DND-41 (cell line): Measurements from ENCODE around the gene PDE4C.

ENCODE experiments used
- ATAC-seq: fragments of 200-7000 bp; cut with Tn5 transposase; 3 replicates; pipeline ENCODE4 v1.9.1; 2021; ENCODE audit warnings: low read depth; ENCODE audit not compliant: insufficient read depth
- DNase-seq: peaks from one replicate; pipeline ENCODE4 v3.0.0-alpha.2; 2020
- H2AFZ ChIP-seq: 2 replicates; pipeline ENCODE4 v1.6.0; 2012; ENCODE audit warnings: low read depth, low read length
- H3K27ac ChIP-seq: 2 replicates; pipeline ENCODE4 v1.5.1; 2012; ENCODE audit warnings: low read length, inconsistent platforms
- H3K27me3 ChIP-seq: fragments of 200-600 bp; sonication (generic); 2 replicates; pipeline ENCODE4 v1.6.0; 2012; ENCODE audit warnings: low read length, mild to moderate bottlenecking, inconsistent platforms; ENCODE audit not compliant: insufficient read depth, poor library complexity
- H3K36me3 ChIP-seq: 2 replicates; pipeline ENCODE4 v1.5.1; 2012; ENCODE audit warnings: low read length, inconsistent platforms; ENCODE audit not compliant: insufficient read depth
- H3K4me1 ChIP-seq: 2 replicates; pipeline ENCODE4 v1.5.1; 2012; ENCODE audit warnings: mild to moderate bottlenecking, low read length; ENCODE audit not compliant: insufficient read depth
- H3K4me2 ChIP-seq: 2 replicates; pipeline ENCODE4 v1.6.0; 2012; ENCODE audit warnings: mild to moderate bottlenecking, moderate library complexity, low read length, inconsistent platforms; ENCODE audit not compliant: insufficient read depth
- H3K4me3 ChIP-seq, 2 experiments: fragments of 200-600 bp in 1 of 2; shearing (Covaris generic) in 1 of 2; 2 replicates each; pipeline ENCODE4 v1.5.1; 2012 to 2016; ENCODE audit warnings: inconsistent platforms in 2 of 2, low read length in 2 of 2, mild to moderate bottlenecking in 2 of 2, low read depth in 1 of 2, moderate library complexity in 1 of 2
- H3K79me2 ChIP-seq: 2 replicates; pipeline ENCODE4 v1.6.0; 2012; ENCODE audit warnings: low read length, inconsistent platforms; ENCODE audit not compliant: insufficient read depth
- H3K9ac ChIP-seq: 2 replicates; pipeline ENCODE4 v1.6.0; 2012; ENCODE audit warnings: low read depth, mild to moderate bottlenecking, inconsistent platforms, low read length, moderate library complexity
- H3K9me3 ChIP-seq: 2 replicates; pipeline ENCODE4 v1.5.1; 2012; ENCODE audit warnings: low read length, moderate library complexity, mild to moderate bottlenecking, inconsistent platforms; ENCODE audit not compliant: insufficient read depth, severe bottlenecking
- H4K20me1 ChIP-seq: 2 replicates; pipeline ENCODE4 v1.6.0; 2012; ENCODE audit warnings: low read length; ENCODE audit not compliant: insufficient read depth
- EZH2 ChIP-seq: IDR thresholded peaks from 3 replicates; pipeline ENCODE4 v1.6.1; 2012; ENCODE audit warnings: borderline replicate concordance, low read depth, mild to moderate bottlenecking, moderate library complexity, low read length, inconsistent platforms; ENCODE audit not compliant: severe bottlenecking
- TF ChIP-seq, protein P1 (sequence below): IDR thresholded peaks from 2 replicates; pipeline ENCODE4 v1.5.1; 2012; ENCODE audit warnings: borderline replicate concordance, low read length, moderate library complexity, mild to moderate bottlenecking; ENCODE audit not compliant: poor library complexity, severe bottlenecking; ENCODE audit errors: extremely low read depth

The PDE4C gene

DNA sequence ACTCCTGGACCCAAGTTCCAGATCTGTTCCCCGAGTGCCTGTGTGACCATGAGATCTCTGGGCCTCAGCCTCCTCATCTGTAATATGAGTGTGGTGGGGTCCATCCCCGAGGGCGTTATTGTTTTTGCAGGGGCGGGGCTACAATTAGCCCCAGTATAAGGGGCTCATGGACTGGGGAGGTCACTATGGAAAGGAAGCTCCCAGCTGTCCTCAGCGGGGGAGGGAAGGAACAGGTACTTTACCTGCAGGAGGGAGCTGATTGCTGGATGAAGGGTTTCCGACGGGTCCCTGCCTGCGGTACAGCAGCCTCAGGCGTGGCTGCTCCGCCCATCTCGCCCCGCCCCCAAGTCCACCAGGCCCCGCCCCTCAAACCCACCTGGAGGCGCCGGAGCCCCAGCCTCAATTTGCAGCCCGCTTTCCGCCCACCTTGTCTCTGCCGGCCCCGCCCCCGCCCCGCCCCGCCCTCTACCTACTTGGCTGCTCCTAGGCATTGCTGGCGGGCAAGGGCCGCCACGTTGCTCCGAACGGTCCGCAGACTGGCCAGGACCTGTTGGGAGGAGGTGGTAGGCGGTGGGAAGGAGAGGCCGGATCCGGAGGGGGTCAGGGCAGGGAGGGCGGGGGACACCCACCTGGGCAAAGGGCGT, 5.5 kb downstream of the PDE4C start:
- Histone ChIP-seq H3K4me2 (no peak overlapping the region), H3K9me3 (no peaks in the 10 kb centered on the region), H3K4me1 (no peaks in the 10 kb centered on the region), H2AFZ (no peak overlapping the region), H3K4me3 (no peak overlapping the region), H3K27ac (no peak overlapping the region), H3K79me2 (no peaks in the 10 kb centered on the region), H3K27me3 (no peaks in the 10 kb centered on the region), H4K20me1 (no peaks in the 10 kb centered on the region), H3K36me3 (no peaks in the 10 kb centered on the region), H3K9ac (no peak overlapping the region)
- TF ChIP-seq, protein P1, sequence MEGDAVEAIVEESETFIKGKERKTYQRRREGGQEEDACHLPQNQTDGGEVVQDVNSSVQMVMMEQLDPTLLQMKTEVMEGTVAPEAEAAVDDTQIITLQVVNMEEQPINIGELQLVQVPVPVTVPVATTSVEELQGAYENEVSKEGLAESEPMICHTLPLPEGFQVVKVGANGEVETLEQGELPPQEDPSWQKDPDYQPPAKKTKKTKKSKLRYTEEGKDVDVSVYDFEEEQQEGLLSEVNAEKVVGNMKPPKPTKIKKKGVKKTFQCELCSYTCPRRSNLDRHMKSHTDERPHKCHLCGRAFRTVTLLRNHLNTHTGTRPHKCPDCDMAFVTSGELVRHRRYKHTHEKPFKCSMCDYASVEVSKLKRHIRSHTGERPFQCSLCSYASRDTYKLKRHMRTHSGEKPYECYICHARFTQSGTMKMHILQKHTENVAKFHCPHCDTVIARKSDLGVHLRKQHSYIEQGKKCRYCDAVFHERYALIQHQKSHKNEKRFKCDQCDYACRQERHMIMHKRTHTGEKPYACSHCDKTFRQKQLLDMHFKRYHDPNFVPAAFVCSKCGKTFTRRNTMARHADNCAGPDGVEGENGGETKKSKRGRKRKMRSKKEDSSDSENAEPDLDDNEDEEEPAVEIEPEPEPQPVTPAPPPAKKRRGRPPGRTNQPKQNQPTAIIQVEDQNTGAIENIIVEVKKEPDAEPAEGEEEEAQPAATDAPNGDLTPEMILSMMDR = no peak
- no peak for TF ChIP-seq EZH2
- DNase-seq (no peak), ATAC-seq (no peak)

- no peak overlapping the region for H3K9ac ChIP-seq
- no peak for DNase-seq
- H3K4me1 ChIP-seq = no peaks in the 10 kb centered on the region
- no peak for ATAC-seq
- no peak overlapping the region for H3K4me2 ChIP-seq
- H3K79me2 ChIP-seq = no peaks in the 10 kb centered on the region
- H3K27me3 ChIP-seq = no peaks in the 10 kb centered on the region
- no peak overlapping the region for H2AFZ ChIP-seq
- H3K4me3 ChIP-seq = no peak overlapping the region
- H3K36me3 ChIP-seq = no peaks in the 10 kb centered on the region
- TF ChIP-seq, protein P1 = no peak
- TF ChIP-seq EZH2 = no peak
- H3K27ac ChIP-seq = no peak overlapping the region
- H3K9me3 ChIP-seq = no peaks in the 10 kb centered on the region
- no peaks in the 10 kb centered on the region for H4K20me1 ChIP-seq
Measured at GRCh38 chr19:18219911-18220631, 6.2 kb downstream of the PDE4C start.

GRCh38 chr19:18218600-18218999, 7.6 kb downstream of the PDE4C start:
- ATAC-seq (no peak), DNase-seq (no peak)
- Histone ChIP-seq H2AFZ (no peak overlapping the region), H3K4me1 (no peaks in the 10 kb centered on the region), H3K9ac (no peak overlapping the region), H4K20me1 (no peaks in the 10 kb centered on the region), H3K4me3 (no peak overlapping the region), H3K27ac (no peak overlapping the region), H3K36me3 (no peaks in the 10 kb centered on the region), H3K4me2 (no peak overlapping the region), H3K79me2 (no peaks in the 10 kb centered on the region), H3K9me3 (no peaks in the 10 kb centered on the region), H3K27me3 (no peaks in the 10 kb centered on the region)
- TF ChIP-seq EZH2 = no peak
- TF ChIP-seq, protein P1 = no peak
